Central memory CD8-positive, alpha-beta T cell (primary cell): ENCODE results near the gene LOXHD1.

ENCODE experiments used
- ATAC-seq: fragments of 150-1000 bp; cut with Tn5 transposase; replicated peaks from 2 replicates; pipeline ENCODE4 v1.10.0; 2022; ENCODE audit warnings: mild to moderate bottlenecking, moderate FRiP score, moderate number of reproducible peaks; ENCODE audit not compliant: poor library complexity, severe bottlenecking; ENCODE audit errors: extremely low read depth
- DNase-seq, 2 donors: peaks; one replicate each; pipeline ENCODE4 v3.0.0; 2021; ENCODE audit warnings: low spot score in 2 of 2
- H3K27ac Mint-ChIP-seq: one replicate; pipeline ENCODE4 v1.8.0; 2022; ENCODE audit warnings: low read depth, mild to moderate bottlenecking, moderate library complexity, mixed read lengths
- H3K27me3 Mint-ChIP-seq: one replicate; pipeline ENCODE4 v1.8.0; 2022; ENCODE audit warnings: mixed read lengths
- H3K36me3 Mint-ChIP-seq: one replicate; pipeline ENCODE4 v1.8.0; 2022; ENCODE audit warnings: mild to moderate bottlenecking, moderate library complexity, mixed read lengths; ENCODE audit not compliant: insufficient read depth
- H3K4me1 Mint-ChIP-seq: one replicate; pipeline ENCODE4 v1.8.0; 2022; ENCODE audit warnings: mixed read lengths
- H3K4me3 Mint-ChIP-seq: one replicate; pipeline ENCODE4 v1.8.0; 2022; ENCODE audit warnings: mild to moderate bottlenecking, moderate library complexity, mixed read lengths
- H3K9me3 Mint-ChIP-seq: one replicate; pipeline ENCODE4 v1.8.0; 2022; ENCODE audit warnings: mixed read lengths

LOXHD1 gene

DNA sequence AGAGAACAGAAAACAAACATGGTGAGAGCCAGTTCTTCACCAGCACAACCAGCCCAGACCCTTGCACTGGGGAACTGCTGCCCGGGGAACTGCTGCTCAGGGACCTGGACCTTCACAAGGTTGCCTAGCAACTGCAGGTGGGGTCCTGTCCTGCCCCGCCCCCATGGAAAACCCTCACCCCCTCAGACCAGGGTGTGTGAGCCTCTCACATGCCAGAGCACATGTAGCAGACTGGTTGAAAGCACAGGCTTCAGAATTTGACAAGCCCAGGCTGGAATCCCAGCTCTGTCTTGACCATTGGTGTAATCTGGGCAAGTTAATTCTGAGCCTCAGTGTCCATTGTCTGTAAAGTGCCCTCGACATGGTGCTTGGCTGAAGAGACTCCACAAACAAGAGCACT lies 118.6 kb downstream of the LOXHD1 start:
- Mint-ChIP-seq H3K9me3 (no peaks in the 10 kb centered on the region), H3K4me1 (no peaks in the 10 kb centered on the region), H3K4me3 (no peak overlapping the region), H3K27ac (no peak overlapping the region), H3K36me3 (no peaks in the 10 kb centered on the region), H3K27me3 (no peaks in the 10 kb centered on the region)
- DNase-seq, result no peak
- no peak for ATAC-seq

DNA sequence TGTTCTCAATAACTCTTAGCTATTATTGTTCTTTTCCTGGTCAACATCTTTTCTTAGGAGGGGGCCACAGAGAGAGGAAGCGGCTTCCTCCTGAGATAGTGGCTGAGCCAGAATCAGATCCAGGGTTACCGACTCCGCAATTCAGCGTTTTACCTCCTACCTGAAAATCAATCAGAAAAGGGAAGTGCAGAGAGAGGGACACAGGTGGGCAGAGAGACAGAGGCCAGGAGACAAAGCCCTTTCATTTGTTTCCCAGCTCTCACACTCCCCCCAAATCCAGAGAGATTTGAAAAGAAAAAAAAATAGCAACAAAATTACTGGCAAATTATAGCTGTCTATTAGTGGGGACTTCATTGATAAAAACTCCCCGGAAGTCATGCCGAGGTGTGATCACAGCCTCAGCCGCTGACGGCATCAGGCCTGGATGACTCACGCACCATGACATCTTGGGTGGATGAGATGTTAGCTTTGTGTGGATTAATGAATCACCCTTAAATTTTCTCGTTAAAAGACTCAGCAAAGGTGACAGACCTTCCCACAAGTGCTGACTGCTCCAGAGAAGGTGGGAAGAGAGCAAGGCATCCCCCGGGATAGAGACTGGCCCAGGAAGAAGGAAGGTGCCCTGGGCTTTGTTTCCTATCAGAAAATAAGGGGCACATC lies 120.7 kb downstream of the LOXHD1 start:
- Mint-ChIP-seq H3K27ac (peak overlapping the region; percentile 38), H3K4me3 (no peak overlapping the region), H3K36me3 (no peaks in the 10 kb centered on the region), H3K4me1 (no peaks in the 10 kb centered on the region), H3K27me3 (no peaks in the 10 kb centered on the region), H3K9me3 (no peaks in the 10 kb centered on the region)
- peak; percentile 87 for ATAC-seq
- DNase-seq, result peak in 1 of 2 donors; percentile 23

DNA sequence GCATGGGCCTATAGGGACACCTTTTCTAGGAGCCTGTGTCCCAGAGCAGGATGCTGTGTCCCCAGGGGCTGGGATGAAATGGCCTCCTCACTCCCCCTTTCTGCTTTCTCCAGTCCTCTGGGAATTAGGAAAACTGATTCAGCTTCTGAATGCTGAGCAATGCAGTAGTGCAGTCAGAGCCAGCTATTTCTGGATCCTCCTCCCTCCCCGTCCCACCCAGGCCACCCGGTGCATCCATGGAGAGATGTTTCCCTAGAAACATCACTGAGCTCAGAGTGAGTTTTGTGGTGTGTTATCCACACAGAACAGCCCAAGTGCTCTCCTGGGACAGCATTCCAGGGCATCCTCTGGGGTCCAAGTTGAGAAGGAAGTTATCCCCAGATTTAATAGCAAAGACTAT lies 125.5 kb downstream of the LOXHD1 start:
- peaks cover 6% of the 10 kb centered on the region for H3K27me3 Mint-ChIP-seq
- no peaks in the 10 kb centered on the region for H3K36me3 Mint-ChIP-seq
- DNase-seq (no peak), ATAC-seq (no peak)
- no peak overlapping the region for H3K4me3 Mint-ChIP-seq
- no peak overlapping the region for H3K27ac Mint-ChIP-seq
- no peaks in the 10 kb centered on the region for H3K4me1 Mint-ChIP-seq
- no peaks in the 10 kb centered on the region for H3K9me3 Mint-ChIP-seq

- Mint-ChIP-seq H3K4me3 (no peak overlapping the region), H3K4me1 (no peaks in the 10 kb centered on the region), H3K36me3 (no peaks in the 10 kb centered on the region), H3K27me3 (peaks cover 24% of the 10 kb centered on the region), H3K9me3 (no peaks in the 10 kb centered on the region), H3K27ac (no peak overlapping the region)
- ATAC-seq (no peak), DNase-seq (no peak)
Observed at GRCh38 chr18:46528037-46528436, 129.0 kb downstream of the LOXHD1 start.

- DNase-seq (no peak), ATAC-seq (no peak)
- Mint-ChIP-seq H3K9me3 (no peaks in the 10 kb centered on the region), H3K4me3 (no peak overlapping the region), H3K36me3 (no peaks in the 10 kb centered on the region), H3K27me3 (peaks cover 2% of the 10 kb centered on the region), H3K4me1 (no peaks in the 10 kb centered on the region), H3K27ac (no peak overlapping the region)
Observed at GRCh38 chr18:46519870-46520269, 137.2 kb downstream of the LOXHD1 start.

DNA sequence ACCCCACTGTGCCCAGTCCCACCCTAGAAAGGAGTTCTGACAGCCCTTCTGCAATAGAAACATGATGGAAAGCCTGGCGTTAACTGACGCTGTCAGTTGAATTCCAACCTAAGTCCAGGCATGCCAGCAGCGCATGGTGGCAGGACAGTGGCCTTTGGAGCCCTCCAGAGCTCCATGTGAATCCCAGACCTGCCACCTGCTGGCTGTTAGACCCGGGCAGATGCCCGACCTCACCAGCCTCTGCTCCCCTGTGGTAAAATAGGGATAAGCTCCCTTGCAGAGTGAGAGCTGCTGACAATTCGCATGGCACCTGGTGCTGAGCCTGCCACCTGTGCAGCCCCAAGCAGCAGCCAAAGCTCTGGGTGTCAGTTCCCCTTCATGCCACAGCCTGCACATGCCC lies 138.6 kb downstream of the LOXHD1 start:
- no peak overlapping the region for H3K4me3 Mint-ChIP-seq
- no peak for ATAC-seq
- H3K4me1 Mint-ChIP-seq, result no peaks in the 10 kb centered on the region
- peaks cover under 1% of the 10 kb centered on the region for H3K9me3 Mint-ChIP-seq
- H3K27ac Mint-ChIP-seq, result no peak overlapping the region
- H3K36me3 Mint-ChIP-seq, result no peaks in the 10 kb centered on the region
- DNase-seq, result no peak
- no peaks in the 10 kb centered on the region for H3K27me3 Mint-ChIP-seq

DNA sequence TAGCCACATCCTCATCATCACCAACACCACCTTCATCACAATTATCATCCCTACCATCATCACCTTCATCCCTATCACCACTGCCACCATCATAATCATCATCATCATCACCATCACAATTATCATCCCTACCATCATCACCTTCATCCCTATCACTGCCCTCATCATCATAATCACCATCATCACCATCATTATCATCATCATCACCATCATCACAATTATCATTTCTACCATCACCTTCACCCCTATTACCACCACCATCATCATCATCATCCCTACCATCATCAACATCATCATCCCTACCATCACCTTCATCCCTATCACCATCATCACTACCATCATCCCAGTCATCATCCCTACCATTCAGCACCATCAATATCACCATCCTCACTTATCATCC lies 140.5 kb downstream of the LOXHD1 start:
- Mint-ChIP-seq H3K27ac (no peak overlapping the region), H3K27me3 (peaks cover 13% of the 10 kb centered on the region), H3K4me1 (no peaks in the 10 kb centered on the region), H3K36me3 (no peaks in the 10 kb centered on the region), H3K4me3 (no peak overlapping the region), H3K9me3 (peaks cover 10% of the 10 kb centered on the region)
- no peak for DNase-seq
- no peak for ATAC-seq

DNA sequence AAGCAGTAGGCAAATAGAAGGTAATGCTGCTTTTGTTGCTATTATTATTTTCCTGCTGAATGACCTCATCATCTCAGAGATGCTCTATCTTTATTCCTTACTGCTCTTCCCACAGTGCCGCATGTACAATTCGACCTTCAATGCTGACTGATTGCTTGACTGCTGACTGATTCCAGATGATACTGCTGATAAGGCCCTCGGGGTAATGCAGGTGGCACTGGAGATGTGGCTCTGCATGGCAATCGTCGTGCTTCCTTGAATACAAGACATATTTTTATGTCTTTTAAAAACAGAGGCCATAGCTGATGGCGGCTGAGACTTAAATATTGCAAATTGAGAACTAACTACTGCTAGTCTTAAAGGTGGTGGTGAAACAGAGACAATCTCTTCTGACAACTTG lies 146.6 kb downstream of the LOXHD1 start:
- no peak for ATAC-seq
- Mint-ChIP-seq H3K36me3 (no peaks in the 10 kb centered on the region), H3K4me1 (no peaks in the 10 kb centered on the region), H3K9me3 (peaks cover 10% of the 10 kb centered on the region), H3K4me3 (no peak overlapping the region), H3K27ac (no peak overlapping the region), H3K27me3 (peaks cover 40% of the 10 kb centered on the region)
- DNase-seq, result no peak

DNA sequence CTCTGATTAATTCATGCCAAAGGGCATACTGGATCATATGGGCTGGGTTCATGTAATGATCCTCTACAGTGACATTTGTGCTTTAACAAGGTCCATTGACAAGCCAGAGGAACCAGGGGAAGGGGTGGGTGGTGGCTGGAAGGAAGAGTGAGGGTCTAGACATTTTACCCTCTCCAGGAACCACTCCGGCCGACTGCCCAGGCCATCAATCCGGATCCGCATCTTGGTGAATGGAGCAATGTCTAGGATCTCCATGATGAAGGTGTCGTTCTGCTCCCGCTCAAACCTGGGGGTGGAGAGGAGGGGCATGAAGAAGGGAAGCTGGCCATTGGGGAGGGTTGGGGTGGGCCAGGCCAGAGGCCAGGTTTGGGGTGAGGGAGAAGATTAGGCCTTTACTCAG lies 147.5 kb downstream of the LOXHD1 start:
- peaks cover 10% of the 10 kb centered on the region for H3K9me3 Mint-ChIP-seq
- H3K4me1 Mint-ChIP-seq, result no peaks in the 10 kb centered on the region
- H3K27ac Mint-ChIP-seq, result no peak overlapping the region
- ATAC-seq (no peak), DNase-seq (no peak)
- H3K27me3 Mint-ChIP-seq, result peaks cover 40% of the 10 kb centered on the region
- H3K4me3 Mint-ChIP-seq, result no peak overlapping the region
- no peaks in the 10 kb centered on the region for H3K36me3 Mint-ChIP-seq

DNA sequence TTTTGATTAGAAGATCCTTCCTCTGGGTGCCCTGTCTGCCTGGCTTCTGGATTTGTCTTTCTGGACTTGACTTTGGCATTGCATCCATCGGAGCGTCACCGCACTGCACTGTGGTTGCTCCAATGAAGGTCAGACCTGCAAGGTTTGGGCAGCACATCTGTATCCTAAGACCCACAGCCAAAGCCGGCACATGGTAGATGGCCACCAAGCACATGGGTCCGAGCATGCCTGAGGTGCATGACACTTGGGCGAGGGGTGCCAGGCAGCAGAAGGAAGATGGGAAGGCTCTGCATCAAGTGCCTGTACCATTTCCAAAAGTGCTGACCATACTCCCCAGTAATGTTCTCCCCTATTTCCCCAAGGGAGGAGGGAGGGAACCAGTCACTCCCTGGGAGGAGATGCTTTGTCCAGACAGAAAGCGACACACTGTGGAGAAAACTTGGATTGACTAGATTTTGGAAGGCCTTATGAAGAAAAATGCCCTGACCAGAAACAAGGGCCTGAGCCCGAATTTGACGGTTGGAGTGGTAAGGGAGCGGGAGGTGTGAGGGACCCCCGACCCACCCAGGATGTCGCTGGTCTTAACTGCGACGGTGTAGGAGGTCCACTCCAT lies 149.9 kb downstream of the LOXHD1 start:
- ATAC-seq (no peak), DNase-seq (no peak)
- Mint-ChIP-seq H3K27me3 (peaks cover 36% of the 10 kb centered on the region), H3K9me3 (no peaks in the 10 kb centered on the region), H3K27ac (no peak overlapping the region), H3K4me3 (no peak overlapping the region), H3K4me1 (no peaks in the 10 kb centered on the region), H3K36me3 (no peaks in the 10 kb centered on the region)

DNA sequence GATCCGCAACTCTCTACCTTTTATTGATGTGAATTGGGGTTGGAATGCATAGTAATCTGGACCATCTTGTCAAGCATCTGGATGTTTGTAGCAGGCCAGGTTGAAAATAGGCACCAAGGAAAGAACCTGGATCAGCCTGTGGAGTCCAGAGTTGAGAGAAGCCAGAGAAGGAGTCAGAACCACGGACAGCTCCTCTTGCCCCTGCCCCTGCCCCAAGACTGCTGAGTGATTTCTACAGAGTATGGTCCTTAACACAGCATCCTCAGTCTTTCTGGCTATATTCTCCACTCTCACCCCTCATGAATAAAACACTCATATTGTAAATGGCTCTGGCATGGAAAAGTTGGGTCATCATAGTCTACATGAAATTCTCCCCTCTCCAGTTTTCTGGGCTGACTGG lies 154.6 kb downstream of the LOXHD1 start:
- no peaks in the 10 kb centered on the region for H3K36me3 Mint-ChIP-seq
- peaks cover 21% of the 10 kb centered on the region for H3K27me3 Mint-ChIP-seq
- ATAC-seq (no peak), DNase-seq (no peak)
- H3K9me3 Mint-ChIP-seq, result peaks cover 4% of the 10 kb centered on the region
- H3K4me1 Mint-ChIP-seq, result no peaks in the 10 kb centered on the region
- H3K4me3 Mint-ChIP-seq, result no peak overlapping the region
- H3K27ac Mint-ChIP-seq, result no peak overlapping the region

GRCh38 chr18:46497129-46497528 lies 159.9 kb downstream of the LOXHD1 start:
- no peak for ATAC-seq
- H3K4me1 Mint-ChIP-seq, result no peaks in the 10 kb centered on the region
- H3K4me3 Mint-ChIP-seq, result no peak overlapping the region
- no peak overlapping the region for H3K27ac Mint-ChIP-seq
- H3K27me3 Mint-ChIP-seq, result peaks cover 15% of the 10 kb centered on the region
- H3K9me3 Mint-ChIP-seq, result peaks cover 9% of the 10 kb centered on the region
- DNase-seq, result no peak
- H3K36me3 Mint-ChIP-seq, result no peaks in the 10 kb centered on the region

DNA sequence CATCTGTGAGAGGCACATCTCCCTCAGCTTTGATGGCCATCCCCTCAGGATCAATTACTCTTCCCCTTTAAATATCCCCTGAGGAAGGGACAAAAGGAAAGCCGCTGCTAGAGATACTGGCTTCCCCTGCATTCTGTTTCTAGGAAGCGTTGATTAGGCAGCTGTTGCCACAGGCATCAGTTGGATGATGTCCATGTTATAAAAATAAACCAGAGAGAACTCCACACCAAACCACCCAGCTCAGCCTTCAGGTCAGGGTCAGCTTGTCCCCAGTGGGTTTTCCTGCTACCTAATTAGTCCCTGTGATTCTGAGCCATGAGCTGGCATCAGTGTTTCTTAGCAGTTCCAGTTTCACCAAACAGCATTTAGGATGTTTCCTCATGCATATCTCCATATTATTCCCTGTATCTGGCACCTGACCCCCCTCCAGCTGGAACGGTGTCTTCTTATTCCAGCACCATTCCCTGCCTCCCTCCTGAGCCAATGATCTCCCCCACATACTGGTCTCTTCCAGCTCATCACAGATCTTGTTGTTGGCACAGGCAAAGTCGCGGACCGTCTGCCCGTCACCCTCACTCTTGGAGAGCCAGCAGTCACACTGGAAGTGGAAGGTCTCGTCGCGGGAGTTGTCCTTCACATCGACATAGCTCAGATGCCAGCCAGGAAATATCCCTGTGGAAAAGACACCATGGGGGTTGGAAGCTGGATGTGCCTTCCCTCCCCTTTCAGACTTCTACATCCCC lies 168.4 kb downstream of the LOXHD1 start:
- DNase-seq (no peak), ATAC-seq (no peak)
- no peaks in the 10 kb centered on the region for H3K9me3 Mint-ChIP-seq
- no peak overlapping the region for H3K27ac Mint-ChIP-seq
- no peaks in the 10 kb centered on the region for H3K27me3 Mint-ChIP-seq
- no peaks in the 10 kb centered on the region for H3K4me1 Mint-ChIP-seq
- no peaks in the 10 kb centered on the region for H3K36me3 Mint-ChIP-seq
- no peak overlapping the region for H3K4me3 Mint-ChIP-seq
